CD4-positive, alpha-beta T cell treated with Interleukin-4 for 4 hours (primary cell): ENCODE measurements around the gene SORCS1.

ENCODE experiments used
- DNase-seq: peaks from one replicate; pipeline ENCODE4 v3.0.0-alpha.2; 2020

SORCS1 gene

GRCh38 chr10:106714734-106715555 is 449.6 kb downstream of the SORCS1 start:
- DNase-seq, result no peak

- no peak for DNase-seq
Measured at GRCh38 chr10:106713846-106714245, 450.7 kb downstream of the SORCS1 start.

DNA sequence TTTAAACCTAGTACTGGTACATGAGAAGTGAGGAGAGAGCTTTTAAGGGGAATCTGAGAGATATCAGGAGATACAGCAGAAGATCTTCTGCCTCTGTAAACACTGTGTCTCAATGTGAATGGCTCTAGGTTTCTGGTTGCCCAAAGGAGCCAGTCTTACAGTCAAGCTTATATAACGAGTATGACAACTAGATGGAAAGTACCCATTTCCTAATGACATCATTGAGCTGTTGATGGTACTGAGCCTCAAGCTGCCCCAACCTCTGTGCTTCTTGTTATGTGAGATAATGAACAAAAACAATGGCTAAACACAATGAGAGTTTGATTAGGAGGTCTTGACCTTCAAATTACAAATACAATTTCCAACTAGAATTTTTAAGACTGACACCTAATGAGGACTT is 451.5 kb downstream of the SORCS1 start:
- no peak for DNase-seq

GRCh38 chr10:106711313-106711906 is 453.1 kb downstream of the SORCS1 start:
- peak; percentile 2 for DNase-seq

GRCh38 chr10:106708506-106708905 is 456.0 kb downstream of the SORCS1 start:
- no peak for DNase-seq

DNA sequence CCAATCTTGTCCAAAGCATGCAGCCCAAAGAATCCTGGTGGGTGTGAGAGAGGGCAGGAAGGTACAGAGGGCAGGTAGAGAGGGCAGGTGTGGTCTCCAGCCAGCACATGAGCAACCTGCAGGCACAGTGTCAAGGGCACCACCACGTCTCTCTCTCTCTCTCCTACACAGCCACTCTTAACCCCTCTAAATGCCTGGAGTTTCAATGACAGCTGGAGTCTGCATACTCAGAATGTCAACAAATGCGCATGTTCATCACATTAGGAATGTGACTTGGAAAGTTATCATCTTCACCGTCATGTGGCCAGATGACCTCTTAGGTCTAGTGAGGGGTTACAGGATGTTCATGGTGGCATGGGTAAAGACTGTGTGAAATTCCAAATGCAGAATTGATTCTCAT is 456.8 kb downstream of the SORCS1 start:
- no peak for DNase-seq

DNA sequence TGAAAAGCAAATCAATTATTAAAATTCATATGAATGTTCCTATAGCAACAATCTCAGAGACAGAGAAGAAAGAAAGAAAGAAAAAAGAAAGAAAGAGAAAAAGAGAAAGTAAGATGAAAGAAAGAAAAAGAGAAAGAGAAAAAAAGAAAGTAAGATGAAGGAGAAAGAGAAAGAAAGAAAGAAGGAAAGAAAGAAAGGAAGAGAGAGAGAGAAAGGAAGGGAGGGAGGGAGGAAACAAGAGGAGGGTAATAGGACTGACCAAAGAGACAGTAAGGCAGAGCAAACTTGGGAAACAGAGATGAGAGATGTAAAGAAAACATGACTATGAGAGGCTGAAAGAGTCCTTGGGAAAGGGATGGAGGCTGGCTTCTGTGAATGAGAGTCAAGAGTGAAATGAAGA is 458.4 kb downstream of the SORCS1 start:
- no peak for DNase-seq

DNA sequence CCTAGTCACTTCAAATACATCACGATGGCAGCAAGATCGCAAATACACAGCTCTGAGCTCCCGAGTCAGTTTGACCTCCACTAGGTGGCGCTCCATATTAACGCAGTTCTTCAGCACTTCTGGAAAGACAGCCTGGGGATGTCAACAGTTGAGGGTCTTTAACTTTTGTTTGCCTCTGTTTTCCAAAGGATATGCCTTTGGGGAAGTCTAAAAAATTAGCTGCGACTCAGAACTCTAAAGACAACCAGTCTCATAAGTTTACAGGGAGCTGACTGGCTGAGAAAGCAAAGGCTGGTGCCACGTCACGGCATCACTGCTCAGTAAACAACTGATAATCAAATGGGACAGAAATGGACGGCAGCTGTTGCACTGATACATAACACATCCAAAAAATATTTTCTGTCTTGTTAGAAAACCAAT is 458.8 kb downstream of the SORCS1 start:
- no peak for DNase-seq

DNA sequence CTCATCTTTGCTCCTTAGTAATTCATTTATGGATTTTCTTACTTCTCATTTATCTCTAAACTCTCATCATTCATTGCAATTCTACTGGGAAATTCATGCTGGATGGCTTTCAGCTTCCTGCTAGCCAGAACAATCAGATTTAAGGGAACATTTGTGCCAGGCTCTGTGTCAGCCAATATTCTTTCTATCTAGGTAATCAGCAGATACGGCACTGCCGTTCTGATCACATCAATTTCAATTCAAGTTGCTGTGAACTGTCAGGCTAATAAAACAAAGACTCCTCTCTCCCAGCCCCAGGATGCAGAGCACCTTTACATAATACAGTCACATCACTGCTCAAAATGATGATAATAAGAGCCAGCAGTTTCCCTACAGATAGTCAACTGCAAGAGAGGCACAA is 468.3 kb downstream of the SORCS1 start:
- no peak for DNase-seq

- no peak for DNase-seq
Measured at GRCh38 chr10:106694696-106695095, 469.8 kb downstream of the SORCS1 start.

DNA sequence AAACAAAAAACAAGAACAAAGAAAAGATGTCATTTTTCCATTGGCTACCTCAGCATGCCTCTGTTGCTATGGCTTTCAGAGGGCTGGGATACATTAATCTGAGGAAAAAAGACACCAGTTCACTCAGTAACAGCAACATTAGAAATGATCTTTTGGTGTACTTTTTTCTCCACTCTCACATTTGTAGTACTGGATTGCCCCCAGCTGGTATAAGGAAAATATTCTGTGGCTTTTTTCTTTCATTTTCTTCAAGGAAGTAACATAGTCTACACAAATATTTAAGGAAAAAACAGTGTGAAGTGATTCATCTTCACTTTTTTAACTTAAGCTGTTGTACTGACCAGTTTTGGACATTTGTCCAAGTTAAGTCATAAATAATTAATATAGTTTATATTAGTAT is 482.3 kb downstream of the SORCS1 start:
- no peak for DNase-seq

DNA sequence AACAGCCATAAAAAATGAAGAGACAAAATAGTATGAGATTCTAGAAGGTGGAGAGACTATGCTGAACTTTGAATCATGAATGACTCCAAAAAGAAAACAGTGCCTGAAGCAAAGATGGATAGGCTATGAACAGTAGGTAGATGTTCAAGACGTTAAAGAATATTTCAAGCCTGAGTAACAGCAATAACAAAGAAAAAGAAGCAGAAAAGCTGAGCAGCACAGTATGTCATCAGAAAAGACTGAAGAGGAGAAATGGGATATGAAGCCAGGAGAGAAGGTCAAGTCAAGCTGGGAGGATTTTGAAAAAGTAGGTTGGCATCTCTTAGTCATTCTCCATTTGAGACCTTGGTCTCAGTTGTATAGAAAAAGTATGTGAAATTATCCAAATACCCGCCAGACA is 484.4 kb downstream of the SORCS1 start:
- DNase-seq, result no peak

DNA sequence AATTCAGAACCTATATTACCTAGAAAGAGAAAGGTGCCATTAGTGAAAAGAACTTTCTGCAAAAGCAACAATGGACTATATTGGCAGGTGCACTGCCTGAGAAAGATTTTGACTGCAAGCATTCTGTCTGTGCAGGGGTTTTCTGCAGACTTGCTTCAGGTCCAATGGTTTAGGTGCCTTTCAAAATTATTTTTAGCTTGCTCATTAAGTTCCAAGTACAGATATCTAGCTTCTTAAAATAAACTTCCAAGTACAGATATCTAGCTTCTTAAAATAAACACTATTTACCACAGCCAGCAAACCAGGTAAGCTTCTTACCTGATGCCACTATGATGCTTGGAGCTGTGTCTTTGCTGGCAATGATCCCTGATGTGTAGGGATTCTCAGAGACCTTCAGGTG is 485.2 kb downstream of the SORCS1 start:
- no peak for DNase-seq

DNA sequence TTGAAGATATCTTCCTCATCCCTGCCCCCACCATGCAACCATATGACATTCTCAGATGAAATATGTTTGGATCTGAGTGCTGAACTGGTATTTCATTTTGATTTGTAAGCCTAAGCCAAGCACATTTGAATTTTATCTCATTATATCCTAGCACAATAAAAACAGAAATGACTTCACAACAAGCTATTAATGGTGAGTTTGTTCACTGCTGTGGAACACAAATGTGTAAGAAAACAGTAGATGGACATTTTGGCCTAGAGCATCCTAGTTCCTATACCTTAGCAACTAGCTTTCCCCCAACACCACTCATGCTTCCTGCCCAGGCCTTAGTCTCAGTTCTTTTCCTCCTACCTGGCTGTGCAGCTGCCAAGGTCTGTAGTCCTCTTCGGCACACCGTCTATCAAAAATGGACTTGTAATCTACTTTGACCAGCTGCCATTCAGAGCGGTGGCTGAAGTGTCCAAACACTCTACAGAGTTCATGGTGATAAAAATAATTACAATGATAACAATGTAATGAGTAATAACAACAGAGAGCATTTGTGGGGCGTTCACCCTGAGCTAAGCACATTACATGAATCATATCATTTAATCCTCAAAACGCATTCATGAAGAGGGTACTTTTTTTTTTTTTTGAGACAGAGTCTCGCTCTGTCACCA is 491.9 kb downstream of the SORCS1 start:
- DNase-seq, result no peak

GRCh38 chr10:106661767-106662140 is 502.8 kb downstream of the SORCS1 start:
- DNase-seq, result no peak

DNA sequence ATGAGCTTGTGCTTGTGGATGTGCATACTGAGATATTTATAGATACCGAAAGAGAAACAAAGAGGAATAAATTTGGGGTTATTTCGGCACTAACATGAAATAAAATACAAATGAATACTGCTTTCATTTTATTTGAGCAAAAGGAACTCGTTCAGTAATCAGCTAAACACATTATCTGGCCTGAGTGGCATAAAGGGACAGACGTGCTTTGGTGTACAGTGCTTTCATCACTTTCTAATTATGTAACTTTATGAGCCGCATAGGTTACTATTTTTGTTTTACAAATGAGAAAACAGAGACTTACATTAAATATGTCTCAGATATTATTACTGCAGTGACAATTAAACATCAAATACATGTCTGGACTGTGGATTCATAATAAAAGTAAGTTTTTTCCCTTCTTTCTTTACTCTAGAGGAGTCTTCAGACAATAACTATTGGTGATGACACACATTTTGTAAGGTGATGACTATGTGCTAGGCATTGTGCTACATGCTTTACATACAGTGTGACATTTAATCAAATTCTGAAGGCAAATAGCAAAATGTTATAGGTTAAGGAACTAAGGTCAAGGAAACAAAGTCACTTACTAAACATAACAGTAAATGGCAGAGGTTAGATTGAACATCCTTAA is 503.3 kb downstream of the SORCS1 start:
- DNase-seq, result no peak

DNA sequence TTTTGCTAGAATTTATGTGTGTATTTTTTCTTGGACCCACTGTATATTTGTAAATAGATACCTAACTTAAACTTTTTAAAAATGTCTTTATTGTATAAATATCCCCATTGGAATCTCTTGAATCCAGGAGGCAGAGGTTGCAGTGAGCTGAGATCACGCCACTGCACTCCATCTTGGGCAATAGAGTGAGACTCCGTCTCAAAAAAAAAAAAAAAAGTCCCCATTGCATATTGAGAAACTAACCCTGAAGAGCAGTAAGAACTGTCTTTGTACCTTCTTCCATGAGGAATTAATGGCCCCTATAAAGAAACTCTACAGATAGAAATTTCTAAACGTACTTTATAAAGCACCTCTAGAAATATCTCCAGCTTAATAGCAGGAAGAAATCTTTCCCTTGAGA is 504.0 kb downstream of the SORCS1 start:
- no peak for DNase-seq

DNA sequence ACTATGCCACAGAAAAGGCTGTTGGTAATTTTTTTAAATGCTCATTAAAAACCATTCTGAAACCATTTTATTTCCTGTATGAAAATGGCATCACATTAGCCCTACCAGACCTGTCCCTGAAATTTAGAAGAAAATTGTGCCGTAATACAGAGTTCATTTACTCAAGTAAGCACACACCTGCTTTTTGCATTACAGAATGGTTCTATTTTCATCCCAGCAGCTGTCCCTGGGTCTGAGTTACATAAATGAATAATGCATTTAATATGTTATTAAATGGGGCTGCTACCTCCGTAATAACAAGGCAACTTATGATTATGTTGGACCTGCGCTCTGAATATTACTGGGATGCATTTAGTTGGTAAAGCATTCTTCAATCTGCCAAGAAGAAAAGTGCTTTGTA is 508.9 kb downstream of the SORCS1 start:
- DNase-seq, result no peak

GRCh38 chr10:106655165-106655564 is 509.3 kb downstream of the SORCS1 start:
- no peak for DNase-seq

DNA sequence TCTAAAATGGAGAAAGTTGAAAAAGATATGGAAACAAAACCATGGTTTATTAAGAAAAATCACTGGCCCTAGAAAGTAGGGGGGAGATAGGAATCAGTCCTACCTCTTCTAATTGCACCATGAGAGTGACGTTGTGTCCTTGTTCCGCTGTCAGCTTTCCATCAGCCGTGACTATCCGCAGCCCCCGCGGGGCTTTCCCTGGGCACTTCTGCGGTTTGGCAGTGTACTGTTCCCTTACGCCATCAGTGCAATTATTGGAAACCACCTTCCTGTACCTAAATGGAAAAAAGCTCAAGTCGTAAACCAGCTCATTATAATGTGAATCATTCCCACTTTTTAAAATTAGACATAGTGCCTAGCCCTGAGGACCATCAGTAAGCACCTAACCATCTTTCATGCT is 512.2 kb downstream of the SORCS1 start:
- DNase-seq, result no peak

DNA sequence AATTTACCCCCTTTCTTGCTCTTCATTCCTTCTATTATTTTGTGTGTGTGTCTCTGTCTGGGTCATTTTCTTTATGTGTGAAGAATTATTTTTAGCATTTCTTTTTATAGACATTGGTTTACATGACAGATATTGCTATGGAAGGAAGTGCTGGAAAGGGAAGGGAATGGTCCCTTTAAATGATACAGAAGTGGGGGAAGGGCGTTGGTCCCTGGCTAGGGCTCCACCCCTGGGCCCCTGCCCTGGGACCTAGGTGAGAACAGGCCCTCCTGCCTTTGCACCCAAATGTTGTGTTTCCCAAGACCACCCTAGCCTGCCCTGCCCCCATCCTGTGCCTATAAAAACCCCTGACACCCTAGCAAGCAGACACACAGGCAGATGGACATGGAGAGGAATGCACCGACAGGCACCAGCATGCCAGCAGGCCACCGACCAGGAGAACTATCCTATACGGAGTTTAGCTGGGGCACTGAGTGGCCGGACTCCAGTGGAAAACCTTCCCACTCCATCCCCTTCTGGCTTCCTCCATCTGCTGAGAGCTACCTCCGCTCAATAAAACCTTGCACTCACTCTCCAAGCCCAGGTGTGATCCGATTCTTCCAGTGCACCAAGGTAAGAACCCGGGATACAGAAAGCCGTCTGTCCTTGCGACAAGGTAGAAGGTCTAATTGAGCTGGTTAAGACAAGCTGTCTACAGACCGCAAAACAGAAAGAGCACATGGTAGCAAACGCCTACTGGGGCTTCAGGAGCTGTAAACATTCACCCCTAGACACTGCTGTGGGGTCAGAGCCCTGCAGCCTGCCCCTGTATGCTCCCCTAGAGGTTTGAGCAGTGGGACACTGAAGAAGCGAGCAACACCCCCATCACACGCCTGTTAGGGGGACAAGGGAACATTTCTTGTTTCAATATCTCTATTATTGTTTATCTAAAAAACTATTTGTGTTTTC is 515.7 kb downstream of the SORCS1 start:
- DNase-seq, result no peak

GRCh38 chr10:106643473-106643872 is 521.0 kb downstream of the SORCS1 start:
- DNase-seq, result no peak

GRCh38 chr10:106637873-106638272 is 526.6 kb downstream of the SORCS1 start:
- DNase-seq, result no peak
